ENCODE results near the gene LCN1. TPM values are rescaled to one million over a fixed set of nuclear protein-coding genes. Genes with fewer than 3 reads are reported as not detected.
A peak's percentile ranks its signal among the peaks of the same experiment; 100 is the strongest.

The LCN1 gene
- total and polyA plus RNA-seq, 4 donors, result not detected

GRCh38 chr9:135503371-135504261 is 17.6 kb upstream of the LCN1 start (continued):
- TF ChIP-seq CTCF (IDR thresholded peaks at IDR 0.05; ENCODE audit: low read depth, low read length, missing input control), result no peak

- no peak for TF ChIP-seq TAF1 (conservative IDR thresholded peaks at IDR 0.05)
- TF ChIP-seq GABPA (IDR thresholded peaks at IDR 0.05 in 1 of 2, conservative IDR thresholded peaks at IDR 0.05 in 1 of 2), result no peak
- TF ChIP-seq CTCF (IDR thresholded peaks at IDR 0.05; ENCODE audit: low read depth, low read length, missing input control), result peak; percentile 62
- peak; percentile 21 to 58 for TF ChIP-seq RAD21 (IDR thresholded peaks at IDR 0.05)
- Histone ChIP-seq H3K36me3 (ENCODE audit: control insufficient read depth in 4 of 4, insufficient read depth in 3 of 4, low read depth in 1 of 4, low read length in 3 of 4) (peaks cover 3 to 23% (median 9%) of the 10 kb centered on the region in 4 donors), H3K4me1 (ENCODE audit: control insufficient read depth in 4 of 4, insufficient read depth in 4 of 4, low read length in 3 of 4) (peaks cover 2 to 26% (median 17%) of the 10 kb centered on the region in 4 donors), H3K4me3 (ENCODE audit: low read depth in 1 of 3, low read length in 3 of 3) (no peak overlapping the region), H3K27me3 (ENCODE audit: control insufficient read depth in 4 of 4, insufficient read depth in 4 of 4, low read length in 3 of 4) (no peaks in the 10 kb centered on the region), H3K27ac (ENCODE audit: low read depth in 1 of 2, low read length in 2 of 2) (no peak overlapping the region), H3K9me3 (ENCODE audit: control insufficient read depth in 4 of 4, low read length in 3 of 4) (no peaks in the 10 kb centered on the region), H3K9ac (ENCODE audit: low read depth in 1 of 2, low read length in 2 of 2) (no peak overlapping the region)
- WGBS, result 73% methylated on average over 21 of the region's 21 CpGs
- no peak for DNase-seq (ENCODE audit: low spot score)
Measured at GRCh38 chr9:135504262-135505243, 16.7 kb upstream of the LCN1 start.

- no peak for DNase-seq (ENCODE audit: low spot score)
- no peaks in the 10 kb centered on the region for H3K27me3 ChIP-seq (ENCODE audit: control insufficient read depth in 4 of 4, insufficient read depth in 4 of 4, low read length in 3 of 4)
- no peak overlapping the region for H3K9ac ChIP-seq (ENCODE audit: low read depth in 1 of 2, low read length in 2 of 2)
- peaks cover 2 to 17% (median 11%) of the 10 kb centered on the region in 4 donors for H3K4me1 ChIP-seq (ENCODE audit: control insufficient read depth in 4 of 4, insufficient read depth in 4 of 4, low read length in 3 of 4)
- no peaks in the 10 kb centered on the region for H3K9me3 ChIP-seq (ENCODE audit: control insufficient read depth in 4 of 4, low read length in 3 of 4)
- H3K27ac ChIP-seq (ENCODE audit: low read depth in 1 of 2, low read length in 2 of 2), result no peak overlapping the region
- 93% methylated on average over 24 of the region's 24 CpGs for WGBS
- H3K4me3 ChIP-seq (ENCODE audit: low read depth in 1 of 3, low read length in 3 of 3), result no peak overlapping the region
- peaks cover 3 to 23% (median 9%) of the 10 kb centered on the region in 4 donors for H3K36me3 ChIP-seq (ENCODE audit: control insufficient read depth in 4 of 4, insufficient read depth in 3 of 4, low read depth in 1 of 4, low read length in 3 of 4)
- TF ChIP-seq NR2F2 (IDR thresholded peaks at IDR 0.05), result no peak
- no peak for TF ChIP-seq TAF1 (conservative IDR thresholded peaks at IDR 0.05)
- no peak for TF ChIP-seq YY1 (IDR thresholded peaks at IDR 0.05)
- TF ChIP-seq ATF3 (IDR thresholded peaks at IDR 0.05), result no peak
- no peak for TF ChIP-seq JUND (IDR thresholded peaks at IDR 0.05)
- TF ChIP-seq, protein P1, sequence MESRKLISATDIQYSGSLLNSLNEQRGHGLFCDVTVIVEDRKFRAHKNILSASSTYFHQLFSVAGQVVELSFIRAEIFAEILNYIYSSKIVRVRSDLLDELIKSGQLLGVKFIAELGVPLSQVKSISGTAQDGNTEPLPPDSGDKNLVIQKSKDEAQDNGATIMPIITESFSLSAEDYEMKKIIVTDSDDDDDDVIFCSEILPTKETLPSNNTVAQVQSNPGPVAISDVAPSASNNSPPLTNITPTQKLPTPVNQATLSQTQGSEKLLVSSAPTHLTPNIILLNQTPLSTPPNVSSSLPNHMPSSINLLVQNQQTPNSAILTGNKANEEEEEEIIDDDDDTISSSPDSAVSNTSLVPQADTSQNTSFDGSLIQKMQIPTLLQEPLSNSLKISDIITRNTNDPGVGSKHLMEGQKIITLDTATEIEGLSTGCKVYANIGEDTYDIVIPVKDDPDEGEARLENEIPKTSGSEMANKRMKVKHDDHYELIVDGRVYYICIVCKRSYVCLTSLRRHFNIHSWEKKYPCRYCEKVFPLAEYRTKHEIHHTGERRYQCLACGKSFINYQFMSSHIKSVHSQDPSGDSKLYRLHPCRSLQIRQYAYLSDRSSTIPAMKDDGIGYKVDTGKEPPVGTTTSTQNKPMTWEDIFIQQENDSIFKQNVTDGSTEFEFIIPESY (IDR thresholded peaks at IDR 0.05), result no peak
- no peak for TF ChIP-seq FOXA2 (IDR thresholded peaks at IDR 0.05)
- TF ChIP-seq SP1 (IDR thresholded peaks at IDR 0.05), result no peak
- no peak for TF ChIP-seq CTCF (IDR thresholded peaks at IDR 0.05; ENCODE audit: low read depth, low read length, missing input control)
- TF ChIP-seq MAX (IDR thresholded peaks at IDR 0.05), result no peak
- no peak for TF ChIP-seq HNF4A (conservative IDR thresholded peaks at IDR 0.05)
- no peak for TF ChIP-seq RXRA (IDR thresholded peaks at IDR 0.05)
Measured at GRCh38 chr9:135505406-135506187, 15.6 kb upstream of the LCN1 start.
